AG08396 (cell line): ENCODE results near the gene VRK2.
"Not testable (repeated sequence)": the region's sequence is repeated elsewhere in the genome, so short reads cannot be mapped to it uniquely, and the experiment has no call there.

Experiments used
- DNase-seq: peaks from one replicate; pipeline ENCODE4 v3.0.0; 2012; ENCODE audit warnings: low spot score, mixed read lengths

The VRK2 gene

GRCh38 chr2:58054264-58054663, 7.7 kb downstream of the VRK2 start:
- no peak for DNase-seq

GRCh38 chr2:58055033-58055786, 8.6 kb downstream of the VRK2 start:
- DNase-seq, result no peak

GRCh38 chr2:58056192-58056916, 9.7 kb downstream of the VRK2 start:
- no peak for DNase-seq

- no peak for DNase-seq
Measured at GRCh38 chr2:58057707-58058530, 11.3 kb downstream of the VRK2 start.

GRCh38 chr2:58063641-58064040, 17.0 kb downstream of the VRK2 start:
- no peak for DNase-seq

GRCh38 chr2:58064086-58064485, 17.5 kb downstream of the VRK2 start:
- DNase-seq, result no peak

- no peak for DNase-seq
Measured at GRCh38 chr2:58065248-58065647, 18.6 kb downstream of the VRK2 start.

- no peak for DNase-seq
Measured at GRCh38 chr2:58067001-58067400, 20.4 kb downstream of the VRK2 start.

- DNase-seq, result no peak
Measured at GRCh38 chr2:58070765-58071164, 24.2 kb downstream of the VRK2 start.

GRCh38 chr2:58072102-58072501, 25.5 kb downstream of the VRK2 start:
- no peak for DNase-seq

- DNase-seq, result no peak
Measured at GRCh38 chr2:58073008-58073407, 26.4 kb downstream of the VRK2 start.

GRCh38 chr2:58073751-58074150, 27.1 kb downstream of the VRK2 start:
- no peak for DNase-seq

GRCh38 chr2:58081000-58081399, 34.4 kb downstream of the VRK2 start:
- no peak for DNase-seq

GRCh38 chr2:58089081-58089480, 42.5 kb downstream of the VRK2 start:
- peak; percentile 2 for DNase-seq

GRCh38 chr2:58092772-58093171, 46.2 kb downstream of the VRK2 start:
- DNase-seq, result not testable (repeated sequence)

- no peak for DNase-seq
Measured at GRCh38 chr2:58097025-58097424, 50.4 kb downstream of the VRK2 start.

GRCh38 chr2:58098254-58099095, 51.9 kb downstream of the VRK2 start:
- no peak for DNase-seq

GRCh38 chr2:58099096-58099769, 52.6 kb downstream of the VRK2 start:
- DNase-seq, result no peak

GRCh38 chr2:58101500-58101899, 54.9 kb downstream of the VRK2 start:
- DNase-seq, result no peak

GRCh38 chr2:58106896-58107295, 60.3 kb downstream of the VRK2 start:
- no peak for DNase-seq
